Testis (tissue), 3 donors: ENCODE measurements around the gene EGLN2. TPM values are rescaled to one million over a fixed set of nuclear protein-coding genes. Genes with fewer than 3 reads are reported as not detected.
"Not testable (repeated sequence)": the region's sequence is repeated elsewhere in the genome, so short reads cannot be mapped to it uniquely, and the experiment has no call there.

Experiments
- DNase-seq: peaks from one replicate; pipeline ENCODE4 v3.0.0-alpha.2; 2019
- H3K27ac ChIP-seq, 2 donors: fragments of 200-600 bp; sonication (generic); one replicate each; pipeline ENCODE4 v1.5.1; 2019
- H3K27me3 ChIP-seq: fragments of 200-600 bp; sonication (generic); one replicate; pipeline ENCODE4 v1.5.1; 2019
- H3K36me3 ChIP-seq: fragments of 200-600 bp; sonication (generic); one replicate; pipeline ENCODE4 v1.5.1; 2017; ENCODE audit warnings: low read depth; ENCODE audit errors: missing control alignments
- H3K4me1 ChIP-seq: fragments of 200-600 bp; sonication (generic); one replicate; pipeline ENCODE4 v1.5.1; 2019
- H3K4me3 ChIP-seq, 2 donors: fragments of 200-600 bp; sonication (generic); one replicate each; pipeline ENCODE4 v1.5.1; 2017 to 2019
- H3K9me3 ChIP-seq: fragments of 200-600 bp; sonication (generic); one replicate; pipeline ENCODE4 v1.5.1; 2017
- POLR2A ChIP-seq: fragments of 450-650 bp; IDR thresholded peaks from one replicate; pipeline ENCODE4 v1.6.1; 2017; ENCODE audit warnings: antibody characterized with exemption, mild to moderate bottlenecking, moderate library complexity
- WGBS, 2 donors: methylation state at CpG; one replicate each; pipeline ENCODE4 v1.1.5; 2018; 5-methylcytosine and 5-hydroxymethylcytosine counted together
- intact Hi-C: fragments of 100-400 bp; cut with DNase I; formaldehyde crosslinking; loops from one replicate; pipeline ENCODE4 v1.15.1; 2023; ENCODE audit warnings: low total_unique reads
- polyA plus RNA-seq: library from polyadenylated mRNA; stranded (reverse); fragments of 350-450 nt; fragmentation: Illumina TruSeq; extraction: RNeasy Lipid Tissue Mini Kit (QIAGEN cat#74804); gene quantifications from one replicate; pipeline ENCODE4 v1.2.3, GENCODE V29; 2014; ENCODE audit warnings: low read depth, low replicate concordance; ENCODE audit not compliant: insufficient read depth
- total RNA-seq, 2 donors: library from RNA; depleted of rRNA; stranded (reverse); fragments of >200 nt; gene quantifications; one replicate each; pipeline ENCODE4 v1.2.3, GENCODE V29; 2016
- TF ChIP-seq, protein P1 (sequence below), 3 experiments: fragments of 450-650 bp in 2 of 3; fragments of 200-600 bp in 1 of 3; sonication (generic) in 1 of 3; IDR thresholded peaks; one replicate each; pipeline ENCODE4 v1.5.1; 2016 to 2019; ENCODE audit warnings: antibody characterized with exemption in 3 of 3, mild to moderate bottlenecking in 2 of 3, moderate library complexity in 1 of 3

EGLN2 gene
- total and polyA plus RNA-seq, 3 donors from 2014 or later, result 245 to 489 (median 260) TPM

DNA sequence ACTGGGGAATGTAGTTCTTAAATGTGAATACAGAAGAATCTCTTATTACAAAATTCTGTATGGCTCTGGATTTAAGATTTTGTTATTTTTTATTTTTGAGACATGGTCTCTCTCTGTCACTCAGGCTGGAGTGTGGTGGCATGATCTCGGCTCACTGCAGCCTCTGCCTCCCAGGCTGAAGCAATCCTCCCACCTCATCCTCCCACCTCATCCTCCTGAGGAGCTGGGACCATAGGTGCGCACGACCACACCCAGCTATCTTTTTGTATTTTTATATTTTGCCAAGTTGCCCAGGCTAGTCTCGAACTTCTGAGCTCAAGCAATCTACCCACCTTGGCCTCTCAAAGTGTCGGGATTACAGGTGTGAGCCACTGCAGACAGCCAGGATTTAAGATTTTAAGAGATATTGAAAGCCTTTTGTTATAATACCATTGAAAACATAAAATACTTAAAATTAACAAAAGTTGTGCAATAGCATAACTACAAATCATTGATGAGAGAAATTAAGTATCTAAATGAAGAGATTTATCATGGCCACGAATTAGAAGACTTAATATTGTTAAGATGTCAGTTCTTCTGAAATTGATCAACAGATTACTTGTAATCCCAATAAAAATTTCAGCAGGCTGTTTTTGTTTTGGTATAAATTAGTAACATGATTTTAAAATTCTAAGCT lies 37.9 kb downstream of the EGLN2 start:
- H3K9me3 ChIP-seq, result no peaks in the 10 kb centered on the region
- WGBS, 2 donors, result 60 to 77% methylated on average over 6 of the region's 6 CpGs
- TF ChIP-seq, protein P1, sequence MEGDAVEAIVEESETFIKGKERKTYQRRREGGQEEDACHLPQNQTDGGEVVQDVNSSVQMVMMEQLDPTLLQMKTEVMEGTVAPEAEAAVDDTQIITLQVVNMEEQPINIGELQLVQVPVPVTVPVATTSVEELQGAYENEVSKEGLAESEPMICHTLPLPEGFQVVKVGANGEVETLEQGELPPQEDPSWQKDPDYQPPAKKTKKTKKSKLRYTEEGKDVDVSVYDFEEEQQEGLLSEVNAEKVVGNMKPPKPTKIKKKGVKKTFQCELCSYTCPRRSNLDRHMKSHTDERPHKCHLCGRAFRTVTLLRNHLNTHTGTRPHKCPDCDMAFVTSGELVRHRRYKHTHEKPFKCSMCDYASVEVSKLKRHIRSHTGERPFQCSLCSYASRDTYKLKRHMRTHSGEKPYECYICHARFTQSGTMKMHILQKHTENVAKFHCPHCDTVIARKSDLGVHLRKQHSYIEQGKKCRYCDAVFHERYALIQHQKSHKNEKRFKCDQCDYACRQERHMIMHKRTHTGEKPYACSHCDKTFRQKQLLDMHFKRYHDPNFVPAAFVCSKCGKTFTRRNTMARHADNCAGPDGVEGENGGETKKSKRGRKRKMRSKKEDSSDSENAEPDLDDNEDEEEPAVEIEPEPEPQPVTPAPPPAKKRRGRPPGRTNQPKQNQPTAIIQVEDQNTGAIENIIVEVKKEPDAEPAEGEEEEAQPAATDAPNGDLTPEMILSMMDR (IDR thresholded peaks at IDR 0.05), result no peak
- no peak for TF ChIP-seq POLR2A
- no peak overlapping the region for H3K27ac ChIP-seq
- intact Hi-C loops, result no loop called here
- H3K36me3 ChIP-seq, result no peaks in the 10 kb centered on the region
- no peaks in the 10 kb centered on the region for H3K27me3 ChIP-seq
- H3K4me3 ChIP-seq, result no peak overlapping the region
- no peak for DNase-seq
- H3K4me1 ChIP-seq, result peaks cover 18% of the 10 kb centered on the region

DNA sequence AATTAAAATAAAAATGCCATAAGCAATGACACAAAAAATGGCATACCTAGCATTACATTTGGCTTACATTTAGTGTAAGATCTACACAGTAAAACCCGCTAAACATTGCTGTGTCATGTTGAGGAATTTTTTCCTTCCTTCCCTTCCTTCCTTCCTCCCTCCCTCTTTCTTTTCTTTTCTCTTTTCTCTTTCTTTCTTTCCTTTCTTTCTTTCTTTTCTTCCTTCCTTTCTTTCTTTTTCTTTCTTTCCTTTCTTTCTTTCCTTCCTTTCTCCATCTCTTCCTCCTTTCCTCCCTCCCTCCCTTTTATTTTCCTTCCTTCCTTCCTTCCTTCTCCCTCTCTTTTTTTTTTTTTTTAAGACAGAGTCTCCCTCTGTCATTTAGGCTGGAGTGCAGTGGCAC lies 39.5 kb downstream of the EGLN2 start:
- H3K36me3 ChIP-seq, H3K4me3 ChIP-seq, H3K27ac ChIP-seq, DNase-seq, intact Hi-C loops, H3K9me3 ChIP-seq, H3K4me1 ChIP-seq, H3K27me3 ChIP-seq: not testable (repeated sequence)
- WGBS, 2 donors, result 75 to 96% methylated on average over 1 of the region's 1 CpG

DNA sequence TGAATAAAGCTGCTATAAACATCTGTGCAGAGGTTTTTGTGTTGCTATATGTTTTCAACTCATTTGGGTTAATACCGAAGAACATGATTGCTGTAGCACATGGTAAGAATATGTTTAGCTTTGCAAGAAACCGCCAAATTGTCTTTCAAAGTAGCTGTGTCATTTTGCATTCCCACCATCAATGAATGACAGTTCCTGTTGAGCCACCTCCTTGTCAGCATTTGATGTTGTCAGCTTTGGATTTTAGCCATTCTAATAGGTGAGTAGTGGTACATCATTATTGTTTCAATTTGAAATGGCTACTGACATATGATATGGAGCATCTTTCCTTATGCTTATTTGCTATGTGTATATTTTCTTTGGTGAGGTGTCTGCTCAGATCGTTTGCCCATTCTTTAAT lies 43.0 kb downstream of the EGLN2 start:
- H3K27ac ChIP-seq, H3K4me3 ChIP-seq, DNase-seq, H3K27me3 ChIP-seq, H3K9me3 ChIP-seq, intact Hi-C loops, H3K36me3 ChIP-seq, H3K4me1 ChIP-seq: not testable (repeated sequence)
- WGBS, 2 donors, result 84 to 93% methylated on average over 3 of the region's 3 CpGs

DNA sequence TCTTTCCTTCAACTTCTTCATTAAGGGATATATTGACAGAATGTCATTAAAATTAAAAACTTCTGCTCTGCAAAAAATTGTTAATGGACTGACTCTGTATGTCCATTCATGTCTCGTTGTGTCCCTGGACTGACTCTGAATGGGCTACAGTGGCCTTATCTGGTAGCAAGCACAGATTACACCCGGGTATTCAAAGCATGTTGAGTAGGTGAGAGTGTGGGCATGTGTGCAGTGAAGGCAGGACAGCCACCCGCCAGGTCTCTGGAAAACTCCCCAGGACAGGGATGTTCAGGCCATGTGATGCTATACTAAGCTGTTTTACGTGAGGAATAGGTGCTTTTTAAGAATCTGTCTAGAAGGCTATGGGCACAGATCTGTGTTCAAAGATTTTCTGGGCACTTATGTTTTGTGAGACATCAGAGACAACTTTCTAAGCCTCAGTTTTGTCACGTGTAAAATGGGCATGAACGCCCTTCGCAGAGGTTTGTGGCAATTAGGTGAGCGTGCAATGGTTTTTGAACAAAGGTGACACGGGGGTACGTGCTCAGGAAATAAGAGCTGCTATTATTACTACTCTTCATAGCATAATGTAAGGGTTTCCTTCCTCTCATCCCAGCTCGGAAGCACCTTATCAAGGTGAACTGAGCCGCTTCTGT lies 44.1 kb downstream of the EGLN2 start:
- H3K36me3 ChIP-seq, intact Hi-C loops, H3K27me3 ChIP-seq, H3K27ac ChIP-seq, DNase-seq, H3K4me1 ChIP-seq, H3K9me3 ChIP-seq, H3K4me3 ChIP-seq: not testable (repeated sequence)
- WGBS, 2 donors, result 47 to 51% methylated on average over 8 to 10 of the region's 12 CpGs

DNA sequence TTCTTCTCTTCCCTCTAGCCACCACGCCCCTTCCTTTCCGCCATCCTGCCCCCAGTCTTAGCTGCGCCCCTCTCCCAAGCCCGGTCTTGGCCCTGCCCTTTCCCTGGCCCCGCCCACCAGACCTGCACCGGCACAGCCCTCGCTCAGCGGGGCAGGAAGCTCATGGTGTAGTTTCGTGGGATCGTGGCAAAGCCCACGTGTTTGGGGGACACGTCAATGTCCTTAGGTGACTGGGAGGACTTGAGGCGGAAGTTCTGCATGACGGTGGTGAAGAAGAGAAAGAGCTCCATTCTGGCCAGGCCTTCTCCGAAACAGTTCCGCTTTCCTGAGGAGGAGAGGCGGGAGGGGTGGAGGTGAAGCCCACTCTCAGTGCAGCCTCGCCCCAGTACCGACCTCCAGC lies 44.7 kb downstream of the EGLN2 start:
- H3K9me3 ChIP-seq, H3K36me3 ChIP-seq, H3K27ac ChIP-seq, H3K27me3 ChIP-seq, intact Hi-C loops, H3K4me1 ChIP-seq: not testable (repeated sequence)
- peak overlapping the region in 1 of 2 donors; percentile 5 for H3K4me3 ChIP-seq
- 29 to 49% methylated on average over 2 to 19 of the region's 19 CpGs for WGBS, 2 donors
- DNase-seq, result peak; percentile 56

DNA sequence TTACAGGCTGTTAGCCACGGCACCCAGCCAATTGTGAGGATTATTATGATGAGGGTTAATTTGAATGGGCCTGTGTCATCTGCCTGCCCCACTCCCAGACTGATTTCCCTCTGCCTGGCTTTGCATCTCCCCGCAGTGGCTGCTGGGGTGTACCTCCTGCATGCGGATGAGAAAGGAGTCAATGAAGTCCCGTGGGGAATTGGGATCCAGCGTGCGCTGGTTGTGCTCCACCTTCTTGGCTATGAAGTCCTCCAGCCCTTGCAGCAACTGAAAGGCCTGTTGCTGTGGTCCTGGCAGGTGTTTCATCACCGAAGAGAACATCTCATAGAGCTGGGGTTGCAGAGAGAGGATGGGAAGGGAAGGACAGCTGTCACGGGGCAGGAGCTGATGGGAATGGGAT lies 47.7 kb downstream of the EGLN2 start:
- H3K4me3 ChIP-seq, H3K27ac ChIP-seq, DNase-seq, H3K36me3 ChIP-seq, intact Hi-C loops, H3K4me1 ChIP-seq, H3K9me3 ChIP-seq, H3K27me3 ChIP-seq: not testable (repeated sequence)
- WGBS, 2 donors, result 79 to 88% methylated on average over 6 to 8 of the region's 8 CpGs

DNA sequence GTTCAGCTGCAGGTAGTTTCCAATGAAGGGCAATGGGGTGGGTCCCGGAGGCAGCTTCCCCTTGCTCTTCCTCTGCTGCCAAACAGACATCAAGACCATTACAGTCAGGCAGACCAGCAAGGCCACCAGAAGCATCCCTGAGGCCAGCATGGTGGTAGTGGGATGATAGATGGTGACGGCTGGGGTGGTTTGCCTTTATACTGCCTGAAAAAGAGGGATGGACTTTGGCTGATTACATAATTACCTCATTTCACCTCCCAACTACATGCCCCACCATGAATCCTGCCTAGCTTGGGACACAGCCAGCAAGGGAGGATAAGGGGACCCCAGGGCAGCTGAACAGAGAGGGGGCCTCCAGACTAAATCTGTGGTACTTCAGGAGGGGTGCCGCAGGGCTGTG lies 51.3 kb downstream of the EGLN2 start, which contains the start of gene CYP2A6:
CYP2A6 (minus strand) TSS at position 171 of the 400 bp plus-strand sequence; CDS start at position 150, 21 bp downstream.
- H3K4me3 ChIP-seq, H3K4me1 ChIP-seq, intact Hi-C loops, H3K9me3 ChIP-seq, H3K27ac ChIP-seq, H3K27me3 ChIP-seq, DNase-seq, H3K36me3 ChIP-seq: not testable (repeated sequence)
- 81 to 93% methylated on average over 3 of the region's 3 CpGs for WGBS, 2 donors

DNA sequence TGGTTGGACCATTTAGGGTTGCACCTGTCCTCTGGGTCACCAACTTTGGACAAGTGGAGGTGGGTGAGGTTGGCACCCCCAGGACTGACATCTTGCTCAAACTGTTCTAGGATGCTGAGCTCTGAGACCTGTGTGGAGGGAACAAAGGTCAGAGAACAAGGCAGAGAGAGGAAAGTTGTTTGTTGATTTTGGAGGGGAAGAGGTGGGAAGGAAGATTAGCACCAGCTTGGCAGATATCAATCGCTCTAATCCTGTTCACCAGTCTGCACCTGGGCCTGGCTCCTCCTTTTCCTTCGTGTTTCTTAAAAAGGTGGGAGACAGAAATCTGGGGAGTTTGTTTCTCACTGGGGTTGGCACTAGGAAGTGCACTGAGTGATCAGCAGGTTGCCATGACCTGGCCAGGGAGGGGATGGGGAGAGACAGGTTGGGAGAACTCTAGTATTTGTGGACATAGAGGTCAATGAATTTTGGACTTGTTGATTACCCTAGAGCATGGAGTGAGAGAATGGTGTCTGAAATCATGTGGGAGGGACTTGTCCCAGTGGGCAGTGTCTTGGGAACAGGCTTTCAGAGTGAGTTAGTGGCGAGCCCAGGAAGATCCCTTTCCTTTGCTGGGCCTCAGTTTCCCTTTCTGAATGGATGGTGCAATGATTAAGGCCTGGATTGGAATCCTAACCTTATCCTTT lies 53.6 kb downstream of the EGLN2 start:
- H3K27me3 ChIP-seq, H3K4me1 ChIP-seq, H3K9me3 ChIP-seq, H3K36me3 ChIP-seq, H3K4me3 ChIP-seq, H3K27ac ChIP-seq, intact Hi-C loops, DNase-seq: not testable (repeated sequence)
- 63 to 74% methylated on average over 2 of the region's 3 CpGs for WGBS, 2 donors

Other genes with a start within 250 kb of the EGLN2 start
- 10 to 100 TPM; 35.6 to 56.3 TPM for gene SHKBP1, start 222.3 kb upstream of the EGLN2 start, total RNA-seq
- 37.2 TPM for gene SHKBP1, start 222.3 kb upstream of the EGLN2 start, polyA plus RNA-seq
- gene LTBP4, start 197.8 kb upstream of the EGLN2 start, total RNA-seq, result 100 to 1,000 TPM; 309 to 417 TPM
- gene LTBP4, start 197.8 kb upstream of the EGLN2 start, polyA plus RNA-seq, result 270 TPM
- gene NUMBL, start 108.5 kb upstream of the EGLN2 start, total RNA-seq, result 10 to 100 TPM; 42.7 to 52.1 TPM
- gene NUMBL, start 108.5 kb upstream of the EGLN2 start, polyA plus RNA-seq, result 19.9 TPM
- 10 to 100 TPM; 56.6 to 71.7 TPM for gene COQ8B, start 82.3 kb upstream of the EGLN2 start, total RNA-seq
- 43.8 TPM for gene COQ8B, start 82.3 kb upstream of the EGLN2 start, polyA plus RNA-seq
- gene ITPKC, start 82.1 kb upstream of the EGLN2 start, total RNA-seq, result 10 to 100 TPM; 19.2 to 20.8 TPM
- gene ITPKC, start 82.1 kb upstream of the EGLN2 start, polyA plus RNA-seq, result 11.6 TPM
- gene ACTMAP, start 48.7 kb upstream of the EGLN2 start, total RNA-seq, result 10 to 100 TPM; 17.7 to 21.5 TPM
- 14.8 TPM for gene ACTMAP, start 48.7 kb upstream of the EGLN2 start, polyA plus RNA-seq
- 10 to 100 TPM; 89.8 to 91.5 TPM for gene SNRPA, start 48.0 kb upstream of the EGLN2 start, total RNA-seq
- 67.8 TPM for gene SNRPA, start 48.0 kb upstream of the EGLN2 start, polyA plus RNA-seq
- gene MIA, start 23.7 kb upstream of the EGLN2 start, total RNA-seq, result 1 to 10 TPM; 2.4 to 2.8 TPM
- gene MIA, start 23.7 kb upstream of the EGLN2 start, polyA plus RNA-seq, result 2.9 TPM
- 10 to 100 TPM; 44.7 to 49.3 TPM for gene RAB4B, start 20.9 kb upstream of the EGLN2 start, total RNA-seq
- 46.7 TPM for gene RAB4B, start 20.9 kb upstream of the EGLN2 start, polyA plus RNA-seq
- not detected for gene CYP2A6, start 51.3 kb downstream of the EGLN2 start, total RNA-seq
- gene CYP2A6, start 51.3 kb downstream of the EGLN2 start, polyA plus RNA-seq, result not detected
- gene CYP2A7, start 83.0 kb downstream of the EGLN2 start, total RNA-seq, result 1 to 10 TPM in 1 of 2 donors, not detected in 1; 1.1 TPM
- not detected for gene CYP2A7, start 83.0 kb downstream of the EGLN2 start, polyA plus RNA-seq
- gene CYP2B6, start 192.1 kb downstream of the EGLN2 start, total RNA-seq, result under 1 TPM; 0.19 to 0.39 TPM
- not detected for gene CYP2B6, start 192.1 kb downstream of the EGLN2 start, polyA plus RNA-seq